Measurements from ENCODE around the gene PIK3CB.

DNA sequence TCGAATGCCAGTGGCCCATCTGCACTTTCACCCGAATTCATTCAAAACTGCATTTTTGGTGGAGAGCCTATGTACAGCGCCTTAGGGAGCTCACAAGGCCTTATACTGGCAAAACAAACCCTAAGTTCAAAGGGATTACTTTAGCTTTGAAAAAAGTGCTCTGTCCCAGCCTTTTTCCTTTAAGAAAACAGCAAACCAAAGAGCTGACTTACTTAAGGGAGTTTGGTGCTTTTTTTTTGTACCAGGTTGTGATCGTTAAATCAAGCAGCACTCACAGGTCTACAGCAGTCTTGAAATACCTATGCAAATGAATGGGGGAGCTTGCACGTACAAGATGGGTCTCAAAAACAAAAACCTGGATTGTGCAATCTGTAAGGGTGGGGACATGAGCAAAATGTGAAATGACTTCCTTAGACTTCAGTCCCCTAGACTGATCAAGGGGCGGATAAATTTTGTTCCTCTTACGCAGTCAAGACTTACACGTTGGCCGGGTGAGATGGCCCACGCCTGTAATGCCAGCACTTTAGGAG is 11.6 kb upstream of the PIK3CB start:
- TF ChIP-seq, protein P1, sequence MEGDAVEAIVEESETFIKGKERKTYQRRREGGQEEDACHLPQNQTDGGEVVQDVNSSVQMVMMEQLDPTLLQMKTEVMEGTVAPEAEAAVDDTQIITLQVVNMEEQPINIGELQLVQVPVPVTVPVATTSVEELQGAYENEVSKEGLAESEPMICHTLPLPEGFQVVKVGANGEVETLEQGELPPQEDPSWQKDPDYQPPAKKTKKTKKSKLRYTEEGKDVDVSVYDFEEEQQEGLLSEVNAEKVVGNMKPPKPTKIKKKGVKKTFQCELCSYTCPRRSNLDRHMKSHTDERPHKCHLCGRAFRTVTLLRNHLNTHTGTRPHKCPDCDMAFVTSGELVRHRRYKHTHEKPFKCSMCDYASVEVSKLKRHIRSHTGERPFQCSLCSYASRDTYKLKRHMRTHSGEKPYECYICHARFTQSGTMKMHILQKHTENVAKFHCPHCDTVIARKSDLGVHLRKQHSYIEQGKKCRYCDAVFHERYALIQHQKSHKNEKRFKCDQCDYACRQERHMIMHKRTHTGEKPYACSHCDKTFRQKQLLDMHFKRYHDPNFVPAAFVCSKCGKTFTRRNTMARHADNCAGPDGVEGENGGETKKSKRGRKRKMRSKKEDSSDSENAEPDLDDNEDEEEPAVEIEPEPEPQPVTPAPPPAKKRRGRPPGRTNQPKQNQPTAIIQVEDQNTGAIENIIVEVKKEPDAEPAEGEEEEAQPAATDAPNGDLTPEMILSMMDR (IDR thresholded peaks at IDR 0.05) = no peak
- no peak for TF ChIP-seq ELF1 (IDR thresholded peaks at IDR 0.05)
- TF ChIP-seq, protein P2, sequence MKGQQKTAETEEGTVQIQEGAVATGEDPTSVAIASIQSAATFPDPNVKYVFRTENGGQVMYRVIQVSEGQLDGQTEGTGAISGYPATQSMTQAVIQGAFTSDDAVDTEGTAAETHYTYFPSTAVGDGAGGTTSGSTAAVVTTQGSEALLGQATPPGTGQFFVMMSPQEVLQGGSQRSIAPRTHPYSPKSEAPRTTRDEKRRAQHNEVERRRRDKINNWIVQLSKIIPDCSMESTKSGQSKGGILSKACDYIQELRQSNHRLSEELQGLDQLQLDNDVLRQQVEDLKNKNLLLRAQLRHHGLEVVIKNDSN (IDR thresholded peaks at IDR 0.05; ENCODE audit: borderline replicate concordance, low read depth) = no peak
- no peak for TF ChIP-seq GABPA (IDR thresholded peaks at IDR 0.05; ENCODE audit: low read depth)
